GM18861 (cell line): ENCODE data around the gene XYLT1.
"Not testable (repeated sequence)": the region's sequence is repeated elsewhere in the genome, so short reads cannot be mapped to it uniquely, and the experiment has no call there.

ENCODE experiments used
- ATAC-seq: cut with Tn5 transposase; IDR thresholded peaks from one replicate; pipeline ENCODE4 v1.9.1; 2021; ENCODE audit not compliant: unreplicated experiment

XYLT1 gene

GRCh38 chr16:17493012-17493411 is 22.3 kb upstream of the XYLT1 start:
- ATAC-seq: no peak

GRCh38 chr16:17491140-17491662 is 20.4 kb upstream of the XYLT1 start:
- ATAC-seq: no peak

GRCh38 chr16:17488506-17488905 is 17.7 kb upstream of the XYLT1 start:
- ATAC-seq: no peak

GRCh38 chr16:17483351-17483750 is 12.6 kb upstream of the XYLT1 start:
- ATAC-seq: no peak

- not testable (repeated sequence) for ATAC-seq
Observed at GRCh38 chr16:17482341-17482740, 11.6 kb upstream of the XYLT1 start.

GRCh38 chr16:17481736-17482135 is 11.0 kb upstream of the XYLT1 start:
- no peak for ATAC-seq

GRCh38 chr16:17477260-17477545 is 6.4 kb upstream of the XYLT1 start:
- ATAC-seq: not testable (repeated sequence)

GRCh38 chr16:17476414-17477259 is 5.9 kb upstream of the XYLT1 start:
- ATAC-seq: no peak

GRCh38 chr16:17475104-17475503 is 4.3 kb upstream of the XYLT1 start:
- ATAC-seq: no peak

- ATAC-seq: no peak
Observed at GRCh38 chr16:17474572-17474971, 3.8 kb upstream of the XYLT1 start.

- no peak for ATAC-seq
Observed at GRCh38 chr16:17474037-17474436, 3.3 kb upstream of the XYLT1 start.

- ATAC-seq: no peak
Observed at GRCh38 chr16:17471719-17472461, 1.1 kb upstream of the XYLT1 start.

- no peak for ATAC-seq
Observed at GRCh38 chr16:17470182-17470907, 415 bp downstream of the XYLT1 start.

GRCh38 chr16:17469741-17470181 is 999 bp downstream of the XYLT1 start:
- ATAC-seq: no peak

- no peak for ATAC-seq
Observed at GRCh38 chr16:17469011-17469740, 1.6 kb downstream of the XYLT1 start.

- ATAC-seq: no peak
Observed at GRCh38 chr16:17468611-17469010, 2.1 kb downstream of the XYLT1 start.

GRCh38 chr16:17467923-17468540 is 2.7 kb downstream of the XYLT1 start:
- ATAC-seq: no peak

GRCh38 chr16:17466876-17467275 is 3.9 kb downstream of the XYLT1 start:
- no peak for ATAC-seq

GRCh38 chr16:17465460-17465859 is 5.3 kb downstream of the XYLT1 start:
- ATAC-seq: no peak

- ATAC-seq: no peak
Observed at GRCh38 chr16:17463335-17463734, 7.4 kb downstream of the XYLT1 start.
